K562 (cell line): Measurements from ENCODE around the gene MRPS31. TPM values are rescaled to one million over a fixed set of nuclear protein-coding genes. Genes with fewer than 3 reads are reported as not detected.

Source experiments
- HDAC6 ChIP-seq: IDR thresholded peaks from 2 replicates; pipeline ENCODE4 v1.6.1; 2012; ENCODE audit warnings: low read depth, mild to moderate bottlenecking, control low read depth, inconsistent platforms, low read length, moderate library complexity
- LEF1 ChIP-seq: fragments of 450-650 bp; IDR thresholded peaks from 2 replicates; pipeline ENCODE4 v1.6.1; 2016; ENCODE audit warnings: mild to moderate bottlenecking
- MEIS2 ChIP-seq: fragments of 450-650 bp; IDR thresholded peaks from 2 replicates; pipeline ENCODE4 v1.6.1; 2014; ENCODE audit warnings: mild to moderate bottlenecking; ENCODE audit not compliant: partially characterized antibody
- MTA3 ChIP-seq: fragments of 450-650 bp; formaldehyde crosslinking; IDR thresholded peaks from 2 replicates; pipeline ENCODE4 v1.6.1; 2017; ENCODE audit warnings: mild to moderate bottlenecking, borderline replicate concordance
- MXI1 ChIP-seq: IDR thresholded peaks from 2 replicates; pipeline ENCODE4 v1.6.1; 2011; ENCODE audit warnings: low read depth, mild to moderate bottlenecking, improper control_type of control experiment, low read length
- SIRT6 ChIP-seq: IDR thresholded peaks from one replicate; pipeline ENCODE4 v1.6.1; 2012; ENCODE audit warnings: low read depth, mild to moderate bottlenecking, control low read depth, inconsistent platforms, low read length, moderate library complexity
- ZC3H11A ChIP-seq: IDR thresholded peaks from 2 replicates; pipeline ENCODE4 v1.6.1; 2012; ENCODE audit warnings: low read depth, low read length, improper control_type of control experiment
- ZNF354B ChIP-seq: fragments of 250-450 bp; sonication (Bioruptor Pico); IDR thresholded peaks from 2 replicates; pipeline ENCODE4 v1.4.0; 2020
- ZNF696 ChIP-seq: fragments of 250-450 bp; sonication (Bioruptor Pico); conservative IDR thresholded peaks from 2 replicates; pipeline ENCODE4 v1.4.0; 2020; ENCODE audit warnings: mild to moderate bottlenecking, moderate library complexity
- polyA plus RNA-seq, 8 experiments: library from polyadenylated mRNA; depleted of rRNA in 4 of 8; stranded (reverse) in 5 of 8; unstranded in 3 of 8; fragments of >200 nt; fragmentation: Nextera tagmentation in 2 of 8; fragmentation: Illumina TruSeq in 1 of 8; extraction: Ambion mirVana in 2 of 8; extraction: Trizol in 1 of 8; gene quantifications; 2 replicates each; pipeline versions ENCODE4 v1.2.1 to v1.2.3, GENCODE V29; 2011 to 2014; ENCODE audit warnings: inconsistent platforms in 1 of 8, missing spikeins in 1 of 8
- total RNA-seq, 7 experiments: library from RNA; depleted of rRNA in 6 of 7; stranded (reverse); fragments of >200 nt in 6 of 7; fragmentation: Illumina TruSeq in 2 of 7; extraction: Trizol in 2 of 7; gene quantifications; 2 replicates each; pipeline versions ENCODE4 v1.2.1 to v1.2.3, GENCODE V29; 2011 to 2021; ENCODE audit warnings: low replicate concordance in 1 of 7
- TF ChIP-seq, protein P1 (sequence below), 2 experiments: fragments of 450-650 bp; IDR thresholded peaks; 2 replicates each; pipeline ENCODE4 v1.6.1; 2016
- TF ChIP-seq, protein P2 (sequence below): sonication (generic); formaldehyde crosslinking; IDR thresholded peaks from 2 replicates; pipeline ENCODE4 v1.8.0; 2022; ENCODE audit warnings: missing genetic modification reagents, mild to moderate bottlenecking, moderate library complexity, borderline replicate concordance
- TF ChIP-seq, protein P3 (sequence below), 2 experiments: fragments of 450-650 bp in 1 of 2; IDR thresholded peaks; 2 replicates each; pipeline ENCODE4 v1.6.1; 2011 to 2017; ENCODE audit warnings: low read depth in 2 of 2, antibody characterized with exemption in 1 of 2, borderline replicate concordance in 1 of 2, low read length in 1 of 2, mild to moderate bottlenecking in 1 of 2, mixed read lengths in 1 of 2; ENCODE audit not compliant: control insufficient read depth in 1 of 2

The MRPS31 gene
- total and polyA plus RNA-seq, 9 of the 15 experiments (the other 6 are each of a cell fraction or from before 2014, with no cell fraction given): 20.3 to 57.8 (median 37.1) TPM

- TF ChIP-seq MTA3 (no peak), ZC3H11A (no peak), MXI1 (no peak), MEIS2 (peak; percentile 33), HDAC6 (no peak), LEF1 (no peak), ZNF354B (CRISPR knock-in tag) (no peak), ZNF696 (CRISPR knock-in tag) (no peak), SIRT6 (no peak)
- TF ChIP-seq, protein P1, sequence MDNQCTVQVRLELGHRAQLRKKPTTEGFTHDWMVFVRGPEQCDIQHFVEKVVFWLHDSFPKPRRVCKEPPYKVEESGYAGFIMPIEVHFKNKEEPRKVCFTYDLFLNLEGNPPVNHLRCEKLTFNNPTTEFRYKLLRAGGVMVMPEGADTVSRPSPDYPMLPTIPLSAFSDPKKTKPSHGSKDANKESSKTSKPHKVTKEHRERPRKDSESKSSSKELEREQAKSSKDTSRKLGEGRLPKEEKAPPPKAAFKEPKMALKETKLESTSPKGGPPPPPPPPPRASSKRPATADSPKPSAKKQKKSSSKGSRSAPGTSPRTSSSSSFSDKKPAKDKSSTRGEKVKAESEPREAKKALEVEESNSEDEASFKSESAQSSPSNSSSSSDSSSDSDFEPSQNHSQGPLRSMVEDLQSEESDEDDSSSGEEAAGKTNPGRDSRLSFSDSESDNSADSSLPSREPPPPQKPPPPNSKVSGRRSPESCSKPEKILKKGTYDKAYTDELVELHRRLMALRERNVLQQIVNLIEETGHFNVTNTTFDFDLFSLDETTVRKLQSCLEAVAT (IDR thresholded peaks at IDR 0.05): no peak
- TF ChIP-seq, protein P2, sequence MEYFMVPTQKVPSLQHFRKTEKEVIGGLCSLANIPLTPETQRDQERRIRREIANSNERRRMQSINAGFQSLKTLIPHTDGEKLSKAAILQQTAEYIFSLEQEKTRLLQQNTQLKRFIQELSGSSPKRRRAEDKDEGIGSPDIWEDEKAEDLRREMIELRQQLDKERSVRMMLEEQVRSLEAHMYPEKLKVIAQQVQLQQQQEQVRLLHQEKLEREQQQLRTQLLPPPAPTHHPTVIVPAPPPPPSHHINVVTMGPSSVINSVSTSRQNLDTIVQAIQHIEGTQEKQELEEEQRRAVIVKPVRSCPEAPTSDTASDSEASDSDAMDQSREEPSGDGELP (CRISPR knock-in tag): 0 out of 2 replicates have a peak, but pooled peaks have one; percentile 18
- TF ChIP-seq, protein P3, sequence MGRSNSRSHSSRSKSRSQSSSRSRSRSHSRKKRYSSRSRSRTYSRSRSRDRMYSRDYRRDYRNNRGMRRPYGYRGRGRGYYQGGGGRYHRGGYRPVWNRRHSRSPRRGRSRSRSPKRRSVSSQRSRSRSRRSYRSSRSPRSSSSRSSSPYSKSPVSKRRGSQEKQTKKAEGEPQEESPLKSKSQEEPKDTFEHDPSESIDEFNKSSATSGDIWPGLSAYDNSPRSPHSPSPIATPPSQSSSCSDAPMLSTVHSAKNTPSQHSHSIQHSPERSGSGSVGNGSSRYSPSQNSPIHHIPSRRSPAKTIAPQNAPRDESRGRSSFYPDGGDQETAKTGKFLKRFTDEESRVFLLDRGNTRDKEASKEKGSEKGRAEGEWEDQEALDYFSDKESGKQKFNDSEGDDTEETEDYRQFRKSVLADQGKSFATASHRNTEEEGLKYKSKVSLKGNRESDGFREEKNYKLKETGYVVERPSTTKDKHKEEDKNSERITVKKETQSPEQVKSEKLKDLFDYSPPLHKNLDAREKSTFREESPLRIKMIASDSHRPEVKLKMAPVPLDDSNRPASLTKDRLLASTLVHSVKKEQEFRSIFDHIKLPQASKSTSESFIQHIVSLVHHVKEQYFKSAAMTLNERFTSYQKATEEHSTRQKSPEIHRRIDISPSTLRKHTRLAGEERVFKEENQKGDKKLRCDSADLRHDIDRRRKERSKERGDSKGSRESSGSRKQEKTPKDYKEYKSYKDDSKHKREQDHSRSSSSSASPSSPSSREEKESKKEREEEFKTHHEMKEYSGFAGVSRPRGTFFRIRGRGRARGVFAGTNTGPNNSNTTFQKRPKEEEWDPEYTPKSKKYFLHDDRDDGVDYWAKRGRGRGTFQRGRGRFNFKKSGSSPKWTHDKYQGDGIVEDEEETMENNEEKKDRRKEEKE (IDR thresholded peaks at IDR 0.05; ENCODE audit: borderline replicate concordance in 1 of 2, control insufficient read depth in 1 of 2, low read depth in 2 of 2, low read length in 1 of 2): no peak
Measured at GRCh38 chr13:40790154-40790616, 19.2 kb upstream of the MRPS31 start (continued).
